DND-41 (cell line): ENCODE results near the gene RGS17.
"Not testable (repeated sequence)": the region's sequence is repeated elsewhere in the genome, so short reads cannot be mapped to it uniquely, and the experiment has no call there.

Source experiments
- ATAC-seq: fragments of 200-7000 bp; cut with Tn5 transposase; 3 replicates; pipeline ENCODE4 v1.9.1; 2021; ENCODE audit warnings: low read depth; ENCODE audit not compliant: insufficient read depth
- DNase-seq: peaks from one replicate; pipeline ENCODE4 v3.0.0-alpha.2; 2020
- H2AFZ ChIP-seq: 2 replicates; pipeline ENCODE4 v1.6.0; 2012; ENCODE audit warnings: low read depth, low read length
- H3K27ac ChIP-seq: 2 replicates; pipeline ENCODE4 v1.5.1; 2012; ENCODE audit warnings: low read length, inconsistent platforms
- H3K27me3 ChIP-seq: fragments of 200-600 bp; sonication (generic); 2 replicates; pipeline ENCODE4 v1.6.0; 2012; ENCODE audit warnings: low read length, mild to moderate bottlenecking, inconsistent platforms; ENCODE audit not compliant: insufficient read depth, poor library complexity
- H3K36me3 ChIP-seq: 2 replicates; pipeline ENCODE4 v1.5.1; 2012; ENCODE audit warnings: low read length, inconsistent platforms; ENCODE audit not compliant: insufficient read depth
- H3K4me1 ChIP-seq: 2 replicates; pipeline ENCODE4 v1.5.1; 2012; ENCODE audit warnings: mild to moderate bottlenecking, low read length; ENCODE audit not compliant: insufficient read depth
- H3K4me2 ChIP-seq: 2 replicates; pipeline ENCODE4 v1.6.0; 2012; ENCODE audit warnings: mild to moderate bottlenecking, moderate library complexity, low read length, inconsistent platforms; ENCODE audit not compliant: insufficient read depth
- H3K4me3 ChIP-seq, 2 experiments: fragments of 200-600 bp in 1 of 2; shearing (Covaris generic) in 1 of 2; 2 replicates each; pipeline ENCODE4 v1.5.1; 2012 to 2016; ENCODE audit warnings: inconsistent platforms in 2 of 2, low read length in 2 of 2, mild to moderate bottlenecking in 2 of 2, low read depth in 1 of 2, moderate library complexity in 1 of 2
- H3K79me2 ChIP-seq: 2 replicates; pipeline ENCODE4 v1.6.0; 2012; ENCODE audit warnings: low read length, inconsistent platforms; ENCODE audit not compliant: insufficient read depth
- H3K9ac ChIP-seq: 2 replicates; pipeline ENCODE4 v1.6.0; 2012; ENCODE audit warnings: low read depth, mild to moderate bottlenecking, inconsistent platforms, low read length, moderate library complexity
- H3K9me3 ChIP-seq: 2 replicates; pipeline ENCODE4 v1.5.1; 2012; ENCODE audit warnings: low read length, moderate library complexity, mild to moderate bottlenecking, inconsistent platforms; ENCODE audit not compliant: insufficient read depth, severe bottlenecking
- H4K20me1 ChIP-seq: 2 replicates; pipeline ENCODE4 v1.6.0; 2012; ENCODE audit warnings: low read length; ENCODE audit not compliant: insufficient read depth
- CTCF ChIP-seq: IDR thresholded peaks from 2 replicates; pipeline ENCODE4 v1.5.1; 2012; ENCODE audit warnings: borderline replicate concordance, low read length, moderate library complexity, mild to moderate bottlenecking; ENCODE audit not compliant: poor library complexity, severe bottlenecking; ENCODE audit errors: extremely low read depth
- EZH2 ChIP-seq: IDR thresholded peaks from 3 replicates; pipeline ENCODE4 v1.6.1; 2012; ENCODE audit warnings: borderline replicate concordance, low read depth, mild to moderate bottlenecking, moderate library complexity, low read length, inconsistent platforms; ENCODE audit not compliant: severe bottlenecking

The RGS17 gene

GRCh38 chr6:153117986-153118879 is 12.8 kb downstream of the RGS17 start:
- no peak overlapping the region for H3K27ac ChIP-seq
- no peak for DNase-seq

GRCh38 chr6:153111082-153111481 is 20.0 kb downstream of the RGS17 start:
- H3K4me2 ChIP-seq, H3K4me3 ChIP-seq: not testable (repeated sequence)

More at GRCh38 chr6:153117986-153118879, 12.8 kb downstream of the RGS17 start:
- no peak overlapping the region for H3K4me3 ChIP-seq
- no peaks in the 10 kb centered on the region for H3K36me3 ChIP-seq
- H3K9me3 ChIP-seq, result no peaks in the 10 kb centered on the region
- no peaks in the 10 kb centered on the region for H3K27me3 ChIP-seq
- no peak overlapping the region for H3K9ac ChIP-seq
- no peaks in the 10 kb centered on the region for H3K79me2 ChIP-seq
- TF ChIP-seq EZH2 (no peak), CTCF (no peak)
- H3K4me1 ChIP-seq, result no peaks in the 10 kb centered on the region
- no peak for ATAC-seq
- no peak overlapping the region for H3K4me2 ChIP-seq
- no peak overlapping the region for H2AFZ ChIP-seq
- H4K20me1 ChIP-seq, result no peaks in the 10 kb centered on the region

GRCh38 chr6:153110612-153111011 is 20.5 kb downstream of the RGS17 start:
- not testable (repeated sequence) for H3K9me3 ChIP-seq, H3K4me2 ChIP-seq, H2AFZ ChIP-seq, H4K20me1 ChIP-seq, H3K36me3 ChIP-seq, DNase-seq, H3K4me1 ChIP-seq, H3K4me3 ChIP-seq, H3K9ac ChIP-seq, H3K27me3 ChIP-seq, ATAC-seq, H3K27ac ChIP-seq, H3K79me2 ChIP-seq

More at GRCh38 chr6:153111082-153111481, 20.0 kb downstream of the RGS17 start:
- not testable (repeated sequence) for ATAC-seq, H3K9me3 ChIP-seq, H3K27ac ChIP-seq, H4K20me1 ChIP-seq, H3K79me2 ChIP-seq, H3K36me3 ChIP-seq, H3K4me1 ChIP-seq, DNase-seq, H3K27me3 ChIP-seq, H2AFZ ChIP-seq, H3K9ac ChIP-seq

GRCh38 chr6:153108315-153108714 is 22.8 kb downstream of the RGS17 start:
- Histone ChIP-seq H3K36me3 (no peaks in the 10 kb centered on the region), H3K79me2 (no peaks in the 10 kb centered on the region), H2AFZ (no peak overlapping the region), H3K4me2 (no peak overlapping the region), H3K27me3 (peaks cover 7% of the 10 kb centered on the region), H4K20me1 (no peaks in the 10 kb centered on the region), H3K9me3 (no peaks in the 10 kb centered on the region), H3K9ac (no peak overlapping the region), H3K4me1 (no peaks in the 10 kb centered on the region), H3K4me3 (no peak overlapping the region), H3K27ac (no peak overlapping the region)
- no peak for TF ChIP-seq EZH2
- TF ChIP-seq CTCF, result no peak
- no peak for DNase-seq
- ATAC-seq, result no peak
